Activated T-cell treated with anti-CD3 and anti-CD28 coated beads for 24 hours (primary cell): ENCODE data around the gene ARPC5L.
A peak's percentile ranks its signal among the peaks of the same experiment; 100 is the strongest.
"Not testable (repeated sequence)": the region's sequence is repeated elsewhere in the genome, so short reads cannot be mapped to it uniquely, and the experiment has no call there.

Source experiments
- DNase-seq: peaks from one replicate; pipeline ENCODE4 v3.0.0-alpha.2; 2020; ENCODE audit warnings: low read depth

Gene ARPC5L

DNA sequence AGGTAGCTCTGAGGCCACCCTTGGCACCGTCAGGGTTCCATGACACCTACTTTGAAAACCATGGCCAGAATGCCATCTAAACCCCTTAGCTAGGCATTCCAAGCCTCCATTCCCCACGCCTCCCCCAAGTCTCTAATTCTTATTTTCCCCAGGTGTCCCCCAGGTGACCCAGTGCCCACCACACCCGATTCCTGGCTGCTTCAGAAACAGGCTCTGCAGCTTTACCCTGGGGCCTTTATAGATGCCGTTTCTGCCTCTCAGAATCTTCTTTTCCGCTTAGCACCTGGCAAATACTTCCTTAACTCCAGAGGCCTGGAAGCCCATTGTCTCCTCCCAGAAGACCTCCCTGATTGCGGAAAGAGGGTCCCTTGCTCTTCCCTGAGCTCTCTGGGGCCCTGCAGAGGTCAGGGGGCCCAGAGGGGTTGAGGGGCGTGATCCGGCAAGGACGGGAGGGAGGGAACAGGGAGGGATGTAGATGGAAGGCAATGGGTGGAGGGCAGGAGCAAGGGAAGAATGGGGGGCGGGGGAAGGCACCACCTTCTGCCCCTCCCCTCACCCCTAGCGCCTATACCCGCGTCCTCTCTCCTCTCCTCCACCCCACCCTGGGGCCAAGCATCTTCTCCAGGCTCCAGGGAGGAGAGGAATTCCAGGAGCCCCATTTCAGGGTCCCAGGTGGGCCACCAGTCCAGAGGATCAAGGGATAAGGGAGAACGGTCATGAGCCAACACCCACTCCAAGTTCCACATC lies 20.7 kb upstream of the ARPC5L start:
- DNase-seq = no peak

DNA sequence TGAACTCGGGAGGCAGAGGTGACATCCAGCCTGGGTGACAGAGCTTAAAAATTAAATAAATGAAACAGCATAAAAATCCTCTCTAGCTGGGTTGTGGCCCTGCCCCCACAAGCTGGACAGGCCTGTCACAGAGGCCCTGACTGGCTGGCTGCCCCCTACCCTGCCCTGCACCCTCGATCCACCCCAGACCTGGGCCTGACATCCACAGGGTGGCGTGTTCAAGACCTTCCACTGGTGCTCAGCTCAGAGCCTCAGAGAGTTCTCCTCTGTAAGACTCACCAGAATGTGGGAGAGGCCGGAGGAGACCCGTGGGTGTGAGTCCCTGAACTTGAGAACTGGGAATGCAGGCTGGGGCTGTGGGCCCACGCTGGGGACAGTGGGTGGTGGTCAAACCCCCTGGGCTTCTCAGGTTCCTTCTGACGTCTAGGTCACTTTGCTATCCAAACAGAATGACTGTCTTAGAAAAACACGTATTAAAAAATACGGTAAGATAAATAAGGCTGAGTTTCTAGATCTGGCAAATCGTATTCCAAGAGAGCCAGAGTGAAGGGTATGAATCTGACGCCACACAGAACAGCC lies 18.4 kb upstream of the ARPC5L start:
- no peak for DNase-seq

DNA sequence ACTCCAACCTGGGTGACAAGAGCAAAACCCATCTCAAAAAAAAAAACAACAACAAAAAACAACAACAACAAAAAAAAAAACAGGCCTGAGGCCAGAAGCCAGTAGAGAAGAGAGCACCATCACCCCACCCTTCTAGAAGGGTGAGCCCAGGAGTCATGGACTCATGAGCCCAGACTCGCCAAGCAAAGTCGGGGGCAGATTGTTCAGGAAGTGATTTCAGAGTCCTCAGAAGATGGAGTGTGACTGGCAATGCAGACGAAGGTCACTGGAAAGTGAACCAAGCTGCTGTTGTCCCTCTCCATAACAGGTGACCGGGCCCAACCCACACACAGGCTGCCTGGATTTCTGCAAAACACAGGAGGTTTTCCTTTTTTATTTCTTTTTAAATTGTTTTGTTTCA lies 17.6 kb upstream of the ARPC5L start:
- no peak for DNase-seq

DNA sequence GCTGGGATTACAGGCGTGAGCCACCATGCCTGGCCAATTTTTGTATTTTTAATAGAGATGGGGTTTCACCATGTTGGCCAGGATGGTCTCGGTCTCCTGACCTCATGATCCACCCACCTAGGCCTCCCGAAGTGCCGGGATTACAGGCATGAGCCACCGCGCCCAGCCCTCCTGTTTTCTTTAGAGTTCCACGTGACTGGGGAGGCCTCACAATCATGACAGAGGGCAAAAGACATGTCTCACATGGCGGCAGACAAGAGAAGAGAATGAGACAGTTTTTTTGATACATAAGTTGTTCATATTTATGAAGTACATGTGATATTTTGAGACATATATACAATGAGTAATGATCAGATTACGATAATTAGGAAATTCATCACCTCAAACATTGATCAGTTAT lies 15.5 kb upstream of the ARPC5L start:
- DNase-seq = not testable (repeated sequence)

DNA sequence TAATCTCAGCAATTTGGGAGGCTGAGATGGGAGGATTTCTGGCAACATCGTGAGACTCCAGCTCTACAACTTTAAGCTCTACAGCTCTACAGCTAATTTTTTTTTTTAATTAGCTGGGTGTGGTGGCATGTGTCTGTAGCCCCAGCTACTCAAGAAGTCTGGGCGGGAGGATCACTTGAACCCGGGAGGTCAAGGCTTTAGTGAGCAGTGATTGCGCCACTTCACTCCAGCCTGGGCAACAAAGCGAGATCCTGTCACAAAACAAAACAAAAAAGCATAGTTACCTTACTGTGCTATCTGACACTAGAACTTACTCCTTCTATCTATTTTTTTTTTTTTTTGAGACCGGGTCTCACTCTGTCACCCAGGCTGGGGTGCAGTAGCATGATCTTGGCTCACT lies 15.0 kb upstream of the ARPC5L start:
- DNase-seq = no peak

DNA sequence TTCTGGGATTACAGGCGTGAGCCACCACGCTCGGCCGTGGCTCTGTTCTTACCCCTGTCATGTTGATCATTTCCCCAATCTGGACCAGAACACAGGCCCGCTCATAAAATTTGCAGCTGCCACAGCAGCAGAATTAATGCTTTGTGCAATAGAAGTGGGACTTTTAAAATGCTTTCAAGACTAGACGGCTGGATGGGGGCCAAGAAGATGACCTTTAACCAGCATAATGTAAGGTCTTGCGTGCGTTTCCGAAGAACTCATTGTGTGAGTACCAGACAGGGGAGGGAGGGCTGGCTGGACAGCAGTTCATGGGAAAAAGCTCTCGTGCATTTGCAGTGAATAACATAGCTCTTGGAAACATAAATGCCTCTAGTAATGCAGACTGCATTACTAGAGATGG lies 12.1 kb upstream of the ARPC5L start:
- DNase-seq = no peak

DNA sequence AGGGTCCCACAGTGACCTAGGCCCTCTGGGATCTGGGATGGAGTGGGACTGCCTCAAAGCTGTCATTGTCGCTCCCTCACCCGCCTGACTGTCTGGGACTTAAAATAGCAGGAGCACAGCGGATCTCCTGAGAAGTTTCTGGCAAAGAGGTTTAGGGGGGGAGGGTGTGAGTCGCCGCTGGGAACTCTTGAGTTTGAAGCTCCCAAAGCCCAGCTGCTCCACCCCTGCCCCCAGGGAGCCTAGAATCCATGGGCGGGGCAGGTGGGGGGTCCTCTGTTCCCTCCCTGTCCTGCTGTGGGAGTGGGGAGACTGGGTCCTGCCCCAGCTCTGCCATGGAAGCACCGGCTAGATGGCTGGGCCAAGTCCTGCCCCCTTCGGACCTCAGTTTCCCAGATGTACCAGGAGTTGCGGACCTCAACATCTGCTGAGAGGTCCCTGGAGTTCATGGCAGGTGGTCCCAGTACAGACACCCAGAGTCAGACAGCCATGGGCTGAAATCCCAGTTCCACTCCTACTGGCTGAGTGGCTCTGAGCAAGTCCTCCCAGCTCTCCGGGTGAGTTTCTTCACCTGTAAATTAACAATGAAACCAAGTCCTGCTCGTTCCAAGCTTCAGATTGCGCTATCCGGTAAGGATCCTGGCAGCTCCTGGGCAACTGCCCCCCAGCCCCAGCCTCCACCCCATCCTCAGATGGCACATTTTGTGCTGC lies 9.7 kb upstream of the ARPC5L start:
- DNase-seq = no peak

DNA sequence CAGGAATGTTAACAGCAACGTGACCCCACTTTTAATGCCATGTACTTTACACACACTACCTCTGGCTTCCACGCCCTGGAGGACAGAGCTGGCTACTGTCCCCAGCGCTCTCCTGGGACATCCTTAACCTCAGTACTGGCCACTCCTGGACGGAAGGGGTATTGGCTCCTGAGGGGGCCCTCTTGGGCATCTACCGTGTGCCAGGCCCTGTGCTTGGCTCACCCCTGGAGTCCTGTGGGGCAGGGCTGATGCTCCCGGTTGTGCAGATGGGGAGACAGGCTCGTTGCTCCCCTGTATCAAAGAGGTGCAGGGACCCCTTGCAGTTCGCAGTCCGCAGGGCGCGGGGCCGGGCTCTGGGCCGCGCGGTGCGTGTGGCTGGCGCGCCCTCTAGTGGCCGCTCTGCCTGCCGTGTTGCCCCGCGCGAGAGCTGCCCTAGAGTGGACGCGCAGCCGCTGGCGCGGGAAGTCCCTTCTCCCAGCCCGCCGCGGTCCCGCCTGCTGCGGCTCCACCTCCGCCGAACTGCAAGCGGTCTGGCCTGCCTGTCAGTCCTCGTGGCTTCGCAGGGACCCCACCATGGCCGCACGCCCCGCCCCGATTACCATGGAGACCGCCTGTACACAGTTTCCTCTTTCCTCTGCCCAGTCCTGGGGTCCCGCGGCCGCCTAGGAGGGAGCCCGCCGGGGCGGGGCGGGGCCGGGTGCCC lies 8.9 kb upstream of the ARPC5L start, which contains the start of gene WDR38:
WDR38 (plus strand) TSS at position 632 of the 703 bp plus-strand sequence. CDS start 72 bp downstream, outside the sequence.
- peak; percentile 66 for DNase-seq

DNA sequence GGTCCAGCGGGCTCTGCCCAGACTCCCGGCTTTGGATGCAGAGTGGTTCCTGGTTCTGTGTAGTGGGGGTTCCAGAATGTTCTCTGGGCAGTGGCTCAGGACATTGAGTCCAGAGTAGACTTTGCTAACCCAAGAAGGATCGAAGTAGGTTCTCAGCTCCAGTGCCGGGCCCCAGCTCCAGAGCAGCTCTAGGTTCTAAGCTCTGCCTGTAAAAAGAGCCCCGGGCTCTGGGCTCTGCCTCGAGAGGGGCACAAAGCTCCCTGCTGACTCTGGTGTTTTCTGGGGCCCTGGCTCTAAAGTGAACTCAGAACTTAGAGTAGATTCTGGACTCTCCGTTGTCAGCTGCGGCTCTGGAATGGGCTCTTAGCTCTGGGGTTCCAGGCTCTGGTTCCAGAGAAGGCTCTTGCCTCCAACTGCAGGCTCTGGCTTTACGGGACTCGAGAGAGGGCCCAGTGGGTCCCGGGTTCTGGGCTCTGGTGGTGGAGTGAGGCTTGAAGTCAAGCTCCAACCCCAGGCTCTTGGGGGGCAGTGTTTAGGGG lies 8.3 kb upstream of the ARPC5L start:
- no peak for DNase-seq

DNA sequence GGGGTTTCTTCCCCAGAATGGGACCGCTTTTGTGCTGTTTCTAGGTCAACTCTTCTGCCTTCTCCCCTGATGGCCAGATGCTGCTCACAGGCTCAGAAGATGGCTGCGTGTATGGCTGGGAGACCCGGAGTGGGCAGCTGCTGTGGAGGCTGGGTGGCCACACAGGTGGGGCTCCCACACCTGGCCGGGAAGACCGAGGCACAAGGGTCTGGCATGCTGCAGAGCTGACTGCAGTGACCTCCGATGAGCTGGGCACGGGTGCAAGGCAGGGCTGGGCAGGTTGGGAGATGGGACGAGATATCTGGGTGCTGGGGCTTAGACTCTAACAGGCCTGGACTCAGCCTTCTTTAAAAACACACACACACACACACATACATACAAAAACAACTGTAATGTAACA lies 7.8 kb upstream of the ARPC5L start:
- DNase-seq = no peak

DNA sequence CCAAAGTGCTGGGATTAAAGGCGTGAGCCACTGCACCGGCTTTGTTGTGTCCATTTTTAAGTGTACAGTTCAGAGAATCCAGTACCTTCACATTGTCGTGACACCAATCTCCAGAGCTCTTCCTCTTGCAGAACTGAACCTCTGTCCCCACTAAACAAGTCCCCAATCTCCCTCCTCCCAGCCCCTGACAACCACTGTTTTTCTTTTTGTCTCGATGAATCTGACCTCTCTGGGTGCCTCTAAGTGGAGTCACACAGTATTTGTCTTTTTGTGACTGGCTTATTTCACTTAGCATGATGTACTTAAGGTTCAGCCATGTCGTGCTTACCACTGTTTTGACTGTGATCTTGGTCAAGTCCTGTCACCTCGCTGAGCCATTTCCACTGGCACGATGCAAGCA lies 7.1 kb upstream of the ARPC5L start:
- DNase-seq = no peak

DNA sequence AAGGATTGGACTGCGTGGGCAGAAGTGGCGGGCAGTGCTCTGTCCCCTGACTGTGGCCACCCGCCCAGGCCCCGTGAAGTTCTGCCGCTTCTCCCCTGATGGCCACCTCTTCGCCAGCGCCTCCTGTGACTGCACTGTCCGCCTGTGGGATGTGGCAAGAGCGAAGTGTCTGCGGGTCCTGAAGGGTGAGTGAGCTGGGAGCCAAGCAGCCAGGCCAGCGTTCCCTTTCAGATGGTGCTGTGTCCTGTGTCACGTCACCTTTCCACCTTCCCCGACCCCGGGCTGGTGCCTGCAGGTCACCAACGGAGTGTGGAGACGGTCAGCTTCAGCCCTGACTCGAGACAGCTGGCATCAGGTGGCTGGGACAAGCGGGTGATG lies 6.4 kb upstream of the ARPC5L start:
- no peak for DNase-seq

DNA sequence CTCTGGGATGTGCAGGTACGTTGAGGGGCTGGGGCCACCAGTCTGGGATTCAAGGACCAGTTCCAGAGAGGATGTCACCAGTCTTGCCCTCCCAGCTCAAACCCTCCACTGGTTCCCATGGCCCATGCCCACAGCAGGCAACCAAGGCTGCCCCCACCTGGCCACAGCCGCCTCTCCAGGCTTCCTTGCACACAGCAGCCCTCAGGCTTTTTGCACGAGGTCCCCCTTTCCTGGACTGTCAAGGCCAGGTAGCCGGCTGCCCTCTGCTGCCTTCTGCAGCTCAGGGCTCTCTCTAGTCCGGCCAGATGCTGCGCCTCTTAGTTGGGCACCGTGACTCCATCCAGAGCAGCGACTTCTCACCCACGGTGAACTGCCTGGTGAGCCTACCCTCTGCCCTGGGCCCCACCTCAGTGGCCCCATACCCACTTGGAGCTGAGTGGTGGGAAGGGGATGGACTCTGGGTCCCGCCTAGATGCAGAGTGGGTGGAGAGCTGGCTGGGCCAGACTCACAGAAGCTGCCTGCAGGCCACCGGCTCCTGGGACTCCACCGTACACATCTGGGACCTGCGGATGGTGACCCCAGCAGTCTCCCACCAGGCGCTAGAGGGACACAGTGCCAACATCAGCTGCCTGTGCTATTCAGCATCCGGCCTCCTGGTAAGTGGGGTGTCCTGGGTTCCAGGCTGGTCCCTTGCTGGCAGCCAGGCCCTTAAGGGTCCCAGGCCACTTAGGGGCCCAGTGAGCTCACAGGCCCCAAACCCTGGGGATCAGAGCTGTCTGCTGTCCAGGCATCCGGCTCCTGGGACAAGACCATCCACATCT lies 5.8 kb upstream of the ARPC5L start:
- DNase-seq = no peak

DNA sequence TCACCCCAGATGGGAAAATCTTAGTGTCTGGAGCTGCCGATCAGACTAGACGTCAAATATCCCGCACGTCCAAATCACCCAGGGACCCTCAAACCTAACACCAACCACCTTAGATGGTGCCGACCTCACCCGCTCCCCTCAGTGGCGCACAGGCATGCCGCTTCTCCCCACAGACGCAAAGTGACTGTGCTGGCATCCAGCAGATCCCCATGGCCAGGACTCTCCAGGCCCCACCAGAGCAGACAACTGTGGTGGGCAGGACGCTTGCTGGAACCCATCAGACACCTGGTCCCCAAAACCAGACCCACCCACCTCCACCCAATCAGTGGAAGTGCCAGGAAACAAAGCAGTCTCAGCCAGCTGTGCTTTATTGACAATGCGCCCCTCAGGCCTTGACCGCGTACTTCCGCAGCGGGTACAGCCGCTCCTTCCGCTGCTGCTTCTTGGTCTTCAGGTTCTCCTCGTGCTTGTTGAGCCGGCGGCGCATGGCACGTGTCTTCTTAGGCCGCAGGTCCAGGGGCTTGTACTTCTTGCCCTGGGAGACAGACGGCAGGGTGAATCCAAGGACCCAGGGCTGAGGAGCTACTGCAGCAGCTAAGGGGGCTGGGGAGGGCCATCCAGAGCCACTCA lies 4.3 kb upstream of the ARPC5L start:
- DNase-seq = no peak

DNA sequence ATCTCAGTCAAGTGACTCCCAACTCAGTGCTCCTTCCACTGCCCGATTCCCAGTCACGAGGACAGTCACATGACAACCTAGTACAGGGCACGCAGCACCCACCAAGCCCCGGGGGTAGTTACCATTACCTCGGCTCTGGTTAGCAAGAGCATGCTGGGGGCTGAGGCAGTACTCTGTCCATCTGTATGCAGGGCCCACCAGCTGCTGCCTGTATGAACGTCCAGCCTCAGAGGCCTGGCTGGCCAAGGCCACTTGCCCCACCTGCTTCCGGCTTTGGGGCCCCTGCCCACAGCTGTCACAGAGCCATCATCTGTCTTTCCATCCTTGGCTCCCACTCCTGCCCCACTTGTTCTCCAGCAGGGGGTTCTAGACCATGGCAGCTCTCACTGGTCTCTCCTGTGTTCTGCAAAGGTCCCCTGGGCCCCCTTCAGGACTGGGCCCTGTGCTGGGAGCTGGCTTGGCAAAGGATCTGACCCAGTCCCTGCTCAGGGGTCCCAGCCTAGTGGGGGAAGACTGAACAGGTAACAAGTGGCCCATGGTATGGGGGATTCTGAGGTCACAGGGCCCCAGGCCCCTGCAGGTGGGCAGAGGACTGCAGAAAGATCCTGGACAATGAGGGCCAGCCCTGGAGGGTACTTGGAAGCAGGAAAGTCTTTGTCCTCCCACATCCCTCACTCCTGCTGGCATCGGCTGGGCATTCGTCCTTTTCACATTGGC lies 3.4 kb upstream of the ARPC5L start:
- DNase-seq = no peak

DNA sequence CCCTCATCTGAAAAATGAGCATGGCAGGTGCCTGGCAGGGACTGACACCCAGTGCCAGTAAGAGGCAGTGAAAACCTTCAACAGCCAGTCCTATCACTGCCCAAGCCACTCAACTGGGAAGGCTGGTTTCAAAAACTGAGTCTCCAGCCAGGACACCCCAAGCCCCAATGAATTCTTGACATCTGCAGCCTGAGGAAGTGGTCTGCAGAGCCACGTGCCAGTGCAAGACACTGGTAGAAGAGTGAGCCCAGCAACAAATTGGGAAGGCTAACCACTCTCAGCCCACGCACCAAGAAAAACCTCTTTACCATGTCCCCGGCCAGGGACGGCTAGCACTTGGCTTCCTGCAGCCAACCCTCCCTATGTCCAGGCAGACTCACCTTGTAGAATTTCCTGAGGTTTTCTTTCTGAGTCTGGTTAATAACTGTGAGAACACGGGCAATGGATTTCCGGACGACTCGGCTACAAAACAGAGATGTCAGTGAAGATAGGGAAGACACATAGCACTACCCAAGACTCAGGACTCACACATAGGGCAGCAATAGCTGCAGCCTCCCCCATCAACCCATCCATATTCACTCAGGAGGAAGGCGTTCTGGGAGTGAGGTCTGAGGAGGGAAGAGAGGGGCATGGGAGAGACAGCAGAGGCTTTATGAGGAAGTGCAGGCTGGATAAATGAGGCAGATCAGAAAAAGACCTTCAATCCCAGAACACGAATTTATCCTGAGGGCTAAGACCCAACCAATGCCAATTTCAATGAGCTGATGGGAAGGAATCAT lies 1.9 kb upstream of the ARPC5L start:
- no peak for DNase-seq

DNA sequence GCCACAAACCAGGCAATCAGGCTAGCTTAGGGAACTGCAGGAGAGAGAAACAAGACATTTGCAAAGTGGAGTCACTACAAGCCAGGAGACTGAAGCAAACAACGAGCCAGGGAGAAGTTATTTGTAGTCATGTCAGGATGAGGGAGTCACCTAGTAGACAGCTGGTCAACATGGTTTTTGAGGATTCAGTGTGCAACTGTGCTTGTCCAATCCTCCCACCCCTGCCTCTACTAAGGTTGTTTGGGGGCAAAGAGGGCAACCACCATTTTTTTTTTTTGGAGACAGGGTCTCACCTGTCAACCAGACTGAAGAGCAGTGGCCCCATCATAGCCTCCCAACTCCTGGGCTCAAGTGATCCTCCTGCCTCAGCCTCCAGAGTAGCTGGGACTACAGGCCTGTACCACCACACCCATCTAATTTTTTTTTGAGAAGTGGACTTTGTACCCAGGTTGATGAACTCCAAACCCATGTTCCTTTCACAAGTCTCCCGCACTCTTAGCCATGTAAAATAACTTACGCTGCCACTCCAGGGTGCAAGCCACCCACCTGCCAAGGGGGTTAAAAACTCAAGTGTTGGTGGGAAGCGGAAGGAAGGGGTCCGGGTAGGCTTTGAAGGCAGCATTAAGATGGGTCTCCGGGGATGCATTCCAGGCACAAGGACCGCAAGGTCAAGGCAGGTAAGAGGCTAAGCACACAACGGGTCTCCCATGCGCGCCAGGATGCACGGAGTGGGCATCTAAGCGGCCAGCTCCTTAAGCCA lies 1.2 kb upstream of the ARPC5L start:
- no peak for DNase-seq

DNA sequence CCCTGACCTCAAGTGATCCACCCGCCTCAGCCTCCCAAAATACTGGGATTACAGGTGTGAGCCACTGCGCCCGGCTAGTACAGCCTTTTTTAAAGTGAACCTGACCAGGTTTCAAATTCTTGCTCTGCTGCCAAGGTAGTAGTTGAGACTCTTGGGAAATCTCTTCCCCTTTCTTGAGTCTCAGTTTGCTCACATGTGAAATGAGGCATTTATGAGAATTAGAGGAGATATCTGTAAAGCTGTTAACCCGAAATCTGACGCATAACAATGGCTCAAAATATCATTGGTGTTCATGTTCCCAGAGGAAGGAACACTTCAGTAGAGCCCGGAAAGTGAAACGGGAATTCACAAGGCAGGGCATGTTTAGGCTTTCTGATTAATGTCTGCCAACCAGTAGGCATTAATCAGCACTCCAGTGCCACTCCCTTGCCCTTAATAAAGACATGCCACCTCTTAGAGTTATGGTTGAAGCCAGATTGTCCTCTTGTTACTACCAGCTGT lies 1.5 kb downstream of the ARPC5L start:
- DNase-seq = no peak
